Psoas muscle (tissue), 8 donors: ENCODE data around the gene POLR3A. TPM values are rescaled to one million over a fixed set of nuclear protein-coding genes. Genes with fewer than 3 reads are reported as not detected.
A peak's percentile ranks its signal among the peaks of the same experiment; 100 is the strongest.

Experiments
- ATAC-seq, 4 donors: fragments of 200-7000 bp; cut with Tn5 transposase; one replicate each; pipeline ENCODE4 v1.9.1; 2020; ENCODE audit warnings: moderate library complexity in 3 of 4, mild to moderate bottlenecking in 2 of 4
- DNase-seq, 2 donors: peaks; one replicate each; pipeline ENCODE4 v3.0.0-alpha.2; 2020
- H3K27ac ChIP-seq: fragments of 200-600 bp; one replicate; pipeline ENCODE4 v1.8.0; 2022
- H3K27me3 ChIP-seq, 3 donors: fragments of 200-600 bp in 1 of 3; one replicate each; pipeline versions ENCODE4 v1.6.1 to v1.8.0; 2013 to 2022; ENCODE audit warnings: low read length in 2 of 3, mild to moderate bottlenecking in 2 of 3, moderate library complexity in 1 of 3; ENCODE audit not compliant: insufficient read depth in 3 of 3
- H3K36me3 ChIP-seq, 2 donors: fragments of 200-600 bp in 1 of 2; one replicate each; pipeline versions ENCODE4 v1.6.1 to v1.8.0; 2013 to 2022; ENCODE audit warnings: low read depth in 1 of 2, mild to moderate bottlenecking in 1 of 2, moderate library complexity in 1 of 2; ENCODE audit not compliant: insufficient read depth in 1 of 2
- H3K4me1 ChIP-seq: fragments of 200-600 bp; one replicate; pipeline ENCODE4 v1.8.0; 2022
- H3K4me3 ChIP-seq: fragments of 200-600 bp; one replicate; pipeline ENCODE4 v1.8.0; 2022; ENCODE audit warnings: mild to moderate bottlenecking
- H3K9me3 ChIP-seq: fragments of 200-600 bp; one replicate; pipeline ENCODE4 v1.8.0; 2022
- CTCF ChIP-seq: fragments of 200-600 bp; IDR thresholded peaks from one replicate; pipeline ENCODE4 v1.8.0; 2022; ENCODE audit warnings: antibody characterized with exemption
- WGBS, 3 donors: extraction: QIAGEN DNeasy Blood & Tissue Kit; methylation state at CpG; one replicate each; pipeline versions ENCODE4 v1.1.6 to v1.1.7; 2013; 5-methylcytosine and 5-hydroxymethylcytosine counted together
- intact Hi-C, 2 donors: fragments of 100-400 bp; cut with DNase I; formaldehyde crosslinking; loops; one replicate each; pipeline versions ENCODE4 v1.11.0 to v1.14.2; 2022
- polyA plus RNA-seq, 3 donors: library from polyadenylated mRNA; stranded (reverse); fragments of 200-250 nt; gene quantifications; one replicate each; pipeline ENCODE4 v1.2.3, GENCODE V29; 2013
- total RNA-seq, 4 donors: library from RNA; stranded (reverse); fragmentation: NEBNext Ultra II Directional in 2 of 4; extraction: Animal tissue kit (Norgen Biotek cat#: 25700) in 2 of 4; gene quantifications; one replicate each; pipeline versions ENCODE4 v1.2.1 to v1.2.4, GENCODE V29; 2021 to 2023
- donor health status: healthy with polysubstance abuse.
- donor health status: DM: no; HTN: no; CAD: no; lungs with moderate emphysema.
- donor health status: Bipolar disorder and iron deficiency.
- donor health status: healthy.
- donor health status: DM: yes; HTN: yes; CAD: no.
- donor health status: DM: no; HTN: no; CAD: no.
- donor health status: DM: no; HTN: no; CAD: no.
- donor health status: DM: yes; HTN: yes; CAD: no.

POLR3A gene
- total and polyA plus RNA-seq, 7 donors = 5.2 to 16.5 (median 12.6) TPM

DNA sequence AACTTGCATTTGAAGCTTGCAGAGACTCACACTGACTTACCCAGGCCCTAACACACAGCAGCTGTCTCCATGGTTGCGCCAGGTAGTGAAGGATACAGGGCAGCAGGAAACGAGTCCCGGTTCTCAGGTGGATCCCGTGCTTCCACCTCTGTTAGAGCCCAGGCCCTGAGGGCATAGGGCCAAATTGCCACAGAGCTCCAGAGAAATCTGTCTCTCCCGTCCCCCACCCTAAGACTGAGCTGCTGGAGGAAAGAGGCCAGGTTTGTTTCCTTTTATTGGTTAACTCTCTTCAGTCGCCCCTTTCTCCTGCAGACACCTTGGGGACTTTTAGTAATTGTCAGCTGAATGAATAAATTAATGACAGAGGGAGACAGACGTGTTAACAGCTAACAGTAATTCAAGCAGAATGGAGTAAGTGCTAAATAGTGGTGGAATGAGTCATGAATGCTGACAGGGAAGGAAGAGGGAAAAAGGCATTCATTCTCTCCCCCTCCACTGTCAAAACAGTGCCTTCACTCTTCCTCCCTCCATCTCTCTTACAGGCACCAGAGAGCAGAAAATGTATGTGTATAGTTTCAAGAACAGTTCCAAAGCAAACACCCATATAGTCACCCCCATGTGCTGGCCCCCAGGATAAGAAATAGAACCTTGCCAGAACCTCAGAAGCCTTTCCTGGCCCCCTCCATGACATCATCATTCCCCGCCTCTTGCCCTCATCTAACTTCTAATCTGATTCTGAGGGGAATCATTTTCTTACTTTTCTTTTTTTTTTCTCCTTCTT is 86.0 kb downstream of the POLR3A start:
- peak overlapping the region; percentile 61 for H3K27ac ChIP-seq
- ATAC-seq = peak; percentile 84 to 89 (median 86)
- WGBS, 3 donors = 56 to 61% (median 60%) methylated on average over 8 of the region's 8 CpGs
- no peaks in the 10 kb centered on the region for H3K9me3 ChIP-seq
- peaks cover 18% of the 10 kb centered on the region for H3K4me1 ChIP-seq
- H3K4me3 ChIP-seq = no peak overlapping the region
- TF ChIP-seq CTCF = no peak
- intact Hi-C loops = loop anchor here in 1 of 2 donors (2.0 kb wide), 1 partner anchor 43 kb away; no protein-coding TSS in a partner anchor
- peak in 1 of 2 donors; percentile 20 for DNase-seq
- no peaks in the 10 kb centered on the region for H3K27me3 ChIP-seq
- no peaks in the 10 kb centered on the region for H3K36me3 ChIP-seq

GRCh38 chr10:77941790-77942189 is 87.5 kb downstream of the POLR3A start:
- intact Hi-C loops = loop anchor here in 1 of 2 donors (2.0 kb wide), 1 partner anchor 41 kb away; no protein-coding TSS in a partner anchor
- Histone ChIP-seq H3K9me3 (no peaks in the 10 kb centered on the region), H3K27ac (no peak overlapping the region), H3K4me1 (peaks cover 18% of the 10 kb centered on the region), H3K27me3 (no peaks in the 10 kb centered on the region), H3K36me3 (no peaks in the 10 kb centered on the region), H3K4me3 (no peak overlapping the region)
- ATAC-seq (no peak), DNase-seq (no peak)
- no peak for TF ChIP-seq CTCF
- WGBS, 3 donors = 92 to 96% (median 94%) methylated on average over 6 of the region's 6 CpGs

- no peaks in the 10 kb centered on the region for H3K36me3 ChIP-seq
- TF ChIP-seq CTCF = no peak
- DNase-seq = no peak
- intact Hi-C loops = no loop called here
- ATAC-seq = no peak
- H3K4me3 ChIP-seq = no peak overlapping the region
- H3K9me3 ChIP-seq = no peaks in the 10 kb centered on the region
- peaks cover 18% of the 10 kb centered on the region for H3K4me1 ChIP-seq
- no peaks in the 10 kb centered on the region for H3K27me3 ChIP-seq
- no peak overlapping the region for H3K27ac ChIP-seq
- WGBS, 3 donors = 81 to 83% (median 83%) methylated on average over 3 of the region's 3 CpGs
Observed at GRCh38 chr10:77940627-77941026, 88.7 kb downstream of the POLR3A start.

- WGBS, 3 donors = 92 to 100% (median 98%) methylated on average over 2 of the region's 2 CpGs
- ATAC-seq (no peak), DNase-seq (no peak)
- intact Hi-C loops = no loop called here
- Histone ChIP-seq H3K9me3 (no peaks in the 10 kb centered on the region), H3K4me1 (peaks cover 18% of the 10 kb centered on the region), H3K36me3 (no peaks in the 10 kb centered on the region), H3K27me3 (no peaks in the 10 kb centered on the region), H3K4me3 (no peak overlapping the region), H3K27ac (no peak overlapping the region)
- TF ChIP-seq CTCF = no peak
Observed at GRCh38 chr10:77940225-77940624, 89.1 kb downstream of the POLR3A start.
